Calu3 (cell line): ENCODE data around the gene FZD1. TPM values are rescaled to one million over a fixed set of nuclear protein-coding genes. Genes with fewer than 3 reads are reported as not detected.

Experiments
- BruUV-seq: library from RNA; stranded (reverse); fragments of 400-500 nt; replicated peaks from 2 replicates; lab custom pipeline; 2021; lab: Mats Ljungman, UMichigan
- CTCF ChIA-PET: fragments of 300-600 bp; sonication (Branson Sonifier 250); formaldehyde crosslinking; loops from one replicate; lab custom pipeline; 2022; ENCODE audit warnings: antibody characterized with exemption; lab: Charles Lee
- DNase-seq: peaks from one replicate; pipeline ENCODE4 v3.0.0; 2022
- H3K27ac Mint-ChIP-seq: one replicate; pipeline ENCODE4 v1.8.0; 2022; ENCODE audit warnings: mixed read lengths; ENCODE audit not compliant: unreplicated experiment
- H3K27me3 Mint-ChIP-seq: one replicate; pipeline ENCODE4 v1.8.0; 2022; ENCODE audit warnings: mixed read lengths; ENCODE audit not compliant: unreplicated experiment
- H3K36me3 Mint-ChIP-seq: one replicate; pipeline ENCODE4 v1.8.0; 2022; ENCODE audit warnings: mild to moderate bottlenecking, moderate library complexity, mixed read lengths; ENCODE audit not compliant: insufficient read depth, unreplicated experiment
- H3K4me1 Mint-ChIP-seq: one replicate; pipeline ENCODE4 v1.8.0; 2022; ENCODE audit warnings: mild to moderate bottlenecking, low read depth, mixed read lengths; ENCODE audit not compliant: unreplicated experiment
- H3K4me3 Mint-ChIP-seq: one replicate; pipeline ENCODE4 v1.8.0; 2022; ENCODE audit warnings: mild to moderate bottlenecking, low read depth, moderate library complexity, mixed read lengths; ENCODE audit not compliant: unreplicated experiment
- H3K9me3 Mint-ChIP-seq: one replicate; pipeline ENCODE4 v1.8.0; 2022; ENCODE audit warnings: low read depth, mixed read lengths; ENCODE audit not compliant: unreplicated experiment
- CTCF ChIP-seq: fragments of 200-600 bp; IDR thresholded peaks from one replicate; pipeline ENCODE4 v1.8.0; 2022; ENCODE audit warnings: antibody characterized with exemption; ENCODE audit not compliant: unreplicated experiment
- intact Hi-C: fragments of 100-400 bp; cut with micrococcal nuclease; formaldehyde crosslinking; loops from one replicate; pipeline ENCODE4 v1.10.0; 2022; ENCODE audit not compliant: unreplicated experiment
- total RNA-seq: library from RNA; stranded (reverse); gene quantifications from 2 replicates; pipeline ENCODE4 v1.2.3, GENCODE V29; 2022

The FZD1 gene
- total RNA-seq, 1 experiment from 2014 or later = 3.7 TPM

GRCh38 chr7:91285696-91286355, 21.6 kb downstream of the FZD1 start:
- no peak overlapping the region for H3K4me3 Mint-ChIP-seq
- H3K27ac Mint-ChIP-seq = no peak overlapping the region
- H3K4me1 Mint-ChIP-seq = peaks cover 15% of the 10 kb centered on the region
- H3K36me3 Mint-ChIP-seq = no peaks in the 10 kb centered on the region
- DNase-seq = no peak
- no peak for TF ChIP-seq CTCF
- no TSS peak for BruUV-seq
- H3K9me3 Mint-ChIP-seq = no peaks in the 10 kb centered on the region
- H3K27me3 Mint-ChIP-seq = no peaks in the 10 kb centered on the region
- CTCF ChIA-PET = no interaction called here
- intact Hi-C loops = no loop called here

GRCh38 chr7:91286432-91286831, 22.2 kb downstream of the FZD1 start:
- no TSS peak for BruUV-seq
- Mint-ChIP-seq H3K27ac (no peak overlapping the region), H3K36me3 (no peaks in the 10 kb centered on the region), H3K4me1 (peaks cover 15% of the 10 kb centered on the region), H3K9me3 (no peaks in the 10 kb centered on the region), H3K4me3 (no peak overlapping the region), H3K27me3 (no peaks in the 10 kb centered on the region)
- CTCF ChIA-PET = no interaction called here
- no peak for DNase-seq
- intact Hi-C loops = no loop called here
- no peak for TF ChIP-seq CTCF

- Mint-ChIP-seq H3K36me3 (no peaks in the 10 kb centered on the region), H3K4me3 (no peak overlapping the region), H3K27ac (no peak overlapping the region), H3K4me1 (peaks cover 26% of the 10 kb centered on the region), H3K27me3 (no peaks in the 10 kb centered on the region), H3K9me3 (no peaks in the 10 kb centered on the region)
- CTCF ChIA-PET = no interaction called here
- no TSS peak for BruUV-seq
- intact Hi-C loops = loop anchor here (1.0 to 2.0 kb wide), 2 partner anchors 349 to 497 kb away; no protein-coding TSS in a partner anchor
- no peak for DNase-seq
- TF ChIP-seq CTCF = no peak
Measured at GRCh38 chr7:91287371-91288084, 23.3 kb downstream of the FZD1 start.

- intact Hi-C loops = loop anchor here (1.0 to 2.0 kb wide), 2 partner anchors 348 to 496 kb away; no protein-coding TSS in a partner anchor
- Mint-ChIP-seq H3K9me3 (no peaks in the 10 kb centered on the region), H3K27ac (no peak overlapping the region), H3K4me1 (peaks cover 33% of the 10 kb centered on the region), H3K36me3 (no peaks in the 10 kb centered on the region), H3K27me3 (no peaks in the 10 kb centered on the region), H3K4me3 (no peak overlapping the region)
- CTCF ChIA-PET = interaction anchor here (0.6 kb wide), 1 partner anchor 1836 kb away, joined by 4 read pairs; no protein-coding TSS in a partner anchor
- no TSS peak for BruUV-seq
- peak; percentile 49 for DNase-seq
- peak; percentile 21 for TF ChIP-seq CTCF
Measured at GRCh38 chr7:91288208-91288824, 24.1 kb downstream of the FZD1 start.
